PC-9 (cell line): ENCODE data around the gene CALR3. TPM values are rescaled to one million over a fixed set of nuclear protein-coding genes. Genes with fewer than 3 reads are reported as not detected.

Source experiments
- BruUV-seq: library from RNA; stranded (reverse); fragments of 400-500 nt; replicated peaks from 2 replicates; lab custom pipeline; 2021; lab: Mats Ljungman, UMichigan
- CTCF ChIA-PET: fragments of 300-600 bp; sonication (Branson Sonifier 250); formaldehyde crosslinking; loops from one replicate; lab custom pipeline; 2022; ENCODE audit warnings: antibody characterized with exemption; lab: Charles Lee
- POLR2A ChIA-PET: fragments of 300-600 bp; sonication (Branson Sonifier 250); formaldehyde crosslinking; loops from one replicate; lab custom pipeline; 2022; ENCODE audit warnings: antibody characterized with exemption; ENCODE audit not compliant: unreplicated experiment; lab: Charles Lee
- DNase-seq, 2 experiments: peaks; one replicate each; pipeline versions ENCODE4 v3.0.0 to v3.0.0-alpha.2; 2015 to 2022; ENCODE audit warnings: mixed read lengths in 1 of 2
- H2AFZ ChIP-seq: fragments of 200-600 bp; sonication (generic); 2 replicates; pipeline ENCODE4 v1.8.1; 2017; ENCODE audit warnings: antibody characterized with exemption
- H3F3A ChIP-seq: fragments of 200-600 bp; sonication (generic); 2 replicates; pipeline ENCODE4 v1.8.1; 2017; ENCODE audit warnings: antibody characterized with exemption, mild to moderate bottlenecking, low read depth; ENCODE audit not compliant: insufficient read depth
- H3K27ac ChIP-seq: fragments of 200-600 bp; sonication (generic); 2 replicates; pipeline ENCODE4 v1.6.1; 2016; ENCODE audit warnings: mixed run types
- H3K27me3 ChIP-seq: fragments of 200-600 bp; sonication (generic); 2 replicates; pipeline ENCODE4 v1.6.1; 2016; ENCODE audit warnings: low read depth, mixed run types; ENCODE audit not compliant: insufficient read depth
- H3K36me3 ChIP-seq: fragments of 200-600 bp; sonication (generic); 2 replicates; pipeline ENCODE4 v1.6.1; 2016; ENCODE audit warnings: low read depth, mixed run types
- H3K4me1 ChIP-seq: fragments of 200-600 bp; sonication (generic); replicated peaks from 2 replicates; pipeline ENCODE4 v1.6.1; 2016; ENCODE audit warnings: mixed run types; ENCODE audit not compliant: insufficient read depth
- H3K4me2 ChIP-seq: fragments of 200-600 bp; sonication (generic); 2 replicates; pipeline ENCODE4 v1.6.1; 2017; ENCODE audit warnings: mixed run types
- H3K4me3 ChIP-seq: fragments of 200-600 bp; sonication (generic); 2 replicates; pipeline ENCODE4 v1.6.1; 2016; ENCODE audit warnings: mixed run types
- H3K79me2 ChIP-seq: fragments of 200-600 bp; sonication (generic); 2 replicates; pipeline ENCODE4 v1.6.1; 2017; ENCODE audit warnings: low read depth, mixed run types
- H3K9me2 ChIP-seq: fragments of 200-600 bp; sonication (generic); 2 replicates; pipeline ENCODE4 v1.8.1; 2017; ENCODE audit warnings: mild to moderate bottlenecking; ENCODE audit not compliant: insufficient read depth
- H3K9me3 ChIP-seq: fragments of 200-600 bp; sonication (generic); 2 replicates; pipeline ENCODE4 v1.8.1; 2016; ENCODE audit warnings: low read depth; ENCODE audit not compliant: insufficient read depth
- H4K20me1 ChIP-seq: fragments of 200-600 bp; sonication (generic); 2 replicates; pipeline ENCODE4 v1.8.1; 2017; ENCODE audit not compliant: insufficient read depth
- EZH2 ChIP-seq: fragments of 200-600 bp; sonication (generic); IDR thresholded peaks from 2 replicates; pipeline ENCODE4 v1.8.0; 2017; ENCODE audit warnings: antibody characterized with exemption, low read depth
- intact Hi-C: fragments of 100-400 bp; cut with micrococcal nuclease; formaldehyde crosslinking; loops from one replicate; pipeline ENCODE4 v1.10.0; 2022; ENCODE audit not compliant: unreplicated experiment
- total RNA-seq: library from RNA; stranded (reverse); gene quantifications from 2 replicates; pipeline ENCODE4 v1.2.3, GENCODE V29; 2021
- TF ChIP-seq, protein P1 (sequence below): fragments of 200-600 bp; sonication (generic); conservative IDR thresholded peaks from 2 replicates; pipeline ENCODE4 v1.6.1; 2017; ENCODE audit warnings: mixed run types, antibody characterized with exemption, mild to moderate bottlenecking, moderate library complexity

Gene CALR3
- total RNA-seq, 1 experiment from 2014 or later: not detected

DNA sequence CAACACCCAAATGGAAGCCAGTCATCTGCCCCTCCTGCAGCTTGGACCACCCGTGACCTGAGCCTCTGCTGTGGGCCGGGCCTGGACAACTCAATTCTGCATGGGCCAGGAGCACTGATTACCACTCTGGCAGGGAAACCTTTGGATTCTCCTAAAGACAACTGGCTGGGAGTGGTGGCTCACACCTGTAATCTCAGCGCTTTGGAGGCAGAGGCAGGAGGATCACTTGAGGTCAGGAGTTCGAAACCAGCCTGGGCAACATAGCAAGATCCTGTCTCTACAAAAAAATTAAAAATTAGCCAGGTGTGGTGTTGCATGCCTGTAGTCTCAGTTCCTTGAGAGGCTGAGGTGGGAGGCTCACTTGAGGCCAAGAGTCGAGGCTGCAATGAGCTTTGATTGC lies 30.7 kb downstream of the CALR3 start:
- Histone ChIP-seq H3K27ac (no peak overlapping the region), H2AFZ (no peak overlapping the region), H3K27me3 (no peaks in the 10 kb centered on the region), H3K9me3 (no peaks in the 10 kb centered on the region), H3K4me1 (peaks cover 35% of the 10 kb centered on the region), H3K4me2 (no peak overlapping the region), H3K9me2 (no peaks in the 10 kb centered on the region), H3K4me3 (no peak overlapping the region), H3F3A (peaks cover 25% of the 10 kb centered on the region), H4K20me1 (peaks cover 79% of the 10 kb centered on the region), H3K79me2 (peaks cover 99% of the 10 kb centered on the region), H3K36me3 (0 out of 2 replicates have a peak, but pooled peaks cover 6% of the 10 kb centered on the region)
- TF ChIP-seq, protein P1, sequence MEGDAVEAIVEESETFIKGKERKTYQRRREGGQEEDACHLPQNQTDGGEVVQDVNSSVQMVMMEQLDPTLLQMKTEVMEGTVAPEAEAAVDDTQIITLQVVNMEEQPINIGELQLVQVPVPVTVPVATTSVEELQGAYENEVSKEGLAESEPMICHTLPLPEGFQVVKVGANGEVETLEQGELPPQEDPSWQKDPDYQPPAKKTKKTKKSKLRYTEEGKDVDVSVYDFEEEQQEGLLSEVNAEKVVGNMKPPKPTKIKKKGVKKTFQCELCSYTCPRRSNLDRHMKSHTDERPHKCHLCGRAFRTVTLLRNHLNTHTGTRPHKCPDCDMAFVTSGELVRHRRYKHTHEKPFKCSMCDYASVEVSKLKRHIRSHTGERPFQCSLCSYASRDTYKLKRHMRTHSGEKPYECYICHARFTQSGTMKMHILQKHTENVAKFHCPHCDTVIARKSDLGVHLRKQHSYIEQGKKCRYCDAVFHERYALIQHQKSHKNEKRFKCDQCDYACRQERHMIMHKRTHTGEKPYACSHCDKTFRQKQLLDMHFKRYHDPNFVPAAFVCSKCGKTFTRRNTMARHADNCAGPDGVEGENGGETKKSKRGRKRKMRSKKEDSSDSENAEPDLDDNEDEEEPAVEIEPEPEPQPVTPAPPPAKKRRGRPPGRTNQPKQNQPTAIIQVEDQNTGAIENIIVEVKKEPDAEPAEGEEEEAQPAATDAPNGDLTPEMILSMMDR: no peak
- no peak for TF ChIP-seq EZH2
- no peak for DNase-seq
- no TSS peak for BruUV-seq
- POLR2A ChIA-PET: no interaction called here
- CTCF ChIA-PET: no interaction called here
- intact Hi-C loops: no loop called here

DNA sequence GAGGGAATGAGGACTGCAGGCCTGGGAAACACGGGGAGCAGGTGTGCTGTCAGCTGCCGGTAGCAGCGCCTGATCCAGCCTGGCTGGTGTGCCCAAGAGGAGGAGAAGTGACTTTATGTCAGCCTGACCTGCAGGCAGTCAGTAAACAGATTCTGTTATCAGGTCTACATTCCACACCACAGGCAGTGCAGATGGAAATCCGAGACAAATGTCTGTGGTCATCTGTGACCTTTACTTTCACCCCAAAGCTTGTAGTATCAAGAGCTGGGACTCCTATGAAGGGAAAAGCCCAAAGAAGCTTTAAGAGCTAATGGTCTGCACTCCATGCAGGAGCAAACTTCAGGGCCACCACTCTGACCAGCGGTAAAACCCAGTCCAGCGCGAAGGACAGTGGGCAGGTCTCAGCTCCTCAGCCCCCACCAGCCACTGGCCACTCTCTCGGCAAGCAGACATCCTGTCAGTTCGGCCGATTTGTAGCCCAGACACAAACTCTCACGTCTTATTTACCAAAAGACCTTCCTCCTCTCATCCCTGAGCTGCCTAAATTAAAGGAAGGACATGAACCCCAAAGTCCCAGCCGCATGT lies 31.9 kb downstream of the CALR3 start:
- Histone ChIP-seq H2AFZ (no peak overlapping the region), H4K20me1 (peaks cover 80% of the 10 kb centered on the region), H3K4me2 (peak overlapping the region; percentile 39), H3K79me2 (peaks cover 99% of the 10 kb centered on the region), H3K9me3 (no peaks in the 10 kb centered on the region), H3K27ac (no peak overlapping the region), H3K4me3 (no peak overlapping the region), H3K27me3 (no peaks in the 10 kb centered on the region), H3K4me1 (peaks cover 26% of the 10 kb centered on the region), H3K36me3 (0 out of 2 replicates have a peak, but pooled peaks cover 6% of the 10 kb centered on the region), H3F3A (peaks cover 25% of the 10 kb centered on the region), H3K9me2 (no peaks in the 10 kb centered on the region)
- intact Hi-C loops: loop anchor here (5.0 kb wide), 1 partner anchor 33 kb away; the partner anchor contains the start of genes C19orf44 and CALR3
- peak; percentile 62 to 84 for DNase-seq
- CTCF ChIA-PET: no interaction called here
- POLR2A ChIA-PET: no interaction called here
- TF ChIP-seq, protein P1: no peak
- no TSS peak for BruUV-seq

DNA sequence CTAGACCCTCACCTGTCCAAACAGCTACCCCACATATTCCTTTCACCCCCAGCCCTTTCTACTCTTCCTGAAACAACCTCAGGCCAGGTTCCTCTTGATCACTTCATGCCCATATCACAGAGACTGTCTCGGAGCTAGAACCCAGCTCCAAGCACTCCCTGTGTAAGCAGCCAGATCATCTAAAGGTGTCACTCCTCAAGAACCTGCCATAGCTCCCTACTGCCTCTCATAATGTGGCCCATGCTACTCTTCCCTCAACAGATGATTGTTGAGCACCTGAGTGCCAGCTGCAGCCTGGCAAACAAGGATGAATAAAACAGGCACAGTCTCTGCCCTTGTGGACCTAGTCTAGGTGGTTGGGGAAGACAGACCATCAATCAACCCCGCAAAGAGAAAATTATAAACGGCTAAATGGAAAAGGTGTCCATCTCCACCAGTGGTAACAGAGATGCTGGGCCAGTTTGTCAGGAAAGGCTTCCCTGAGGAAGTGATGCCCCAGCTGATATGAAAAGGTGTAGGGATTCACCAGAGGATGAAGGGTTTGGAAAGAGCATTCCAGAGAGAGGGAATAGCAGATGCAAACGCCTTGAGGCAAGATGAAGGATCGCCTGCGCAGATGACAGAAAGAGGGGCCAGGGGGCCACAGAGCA lies 32.5 kb downstream of the CALR3 start:
- Histone ChIP-seq H3K79me2 (peaks cover 99% of the 10 kb centered on the region), H3F3A (peaks cover 25% of the 10 kb centered on the region), H3K9me2 (no peaks in the 10 kb centered on the region), H3K27me3 (no peaks in the 10 kb centered on the region), H3K4me1 (peaks cover 26% of the 10 kb centered on the region), H3K4me2 (peak overlapping the region; percentile 39), H3K27ac (no peak overlapping the region), H3K9me3 (no peaks in the 10 kb centered on the region), H2AFZ (no peak overlapping the region), H3K4me3 (no peak overlapping the region), H3K36me3 (0 out of 2 replicates have a peak, but pooled peaks cover 6% of the 10 kb centered on the region), H4K20me1 (peaks cover 82% of the 10 kb centered on the region)
- CTCF ChIA-PET: interaction anchor here (0.7 kb wide), 1 partner anchor 21 kb away, joined by 4 read pairs; no protein-coding TSS in a partner anchor
- intact Hi-C loops: loop anchor here (5.0 kb wide), 1 partner anchor 34 kb away; the partner anchor contains the start of genes C19orf44 and CALR3
- POLR2A ChIA-PET: interaction anchor here (0.9 kb wide), 1 partner anchor 16 kb away, joined by 6 read pairs; no protein-coding TSS in a partner anchor
- BruUV-seq: no TSS peak
- no peak for TF ChIP-seq EZH2
- TF ChIP-seq, protein P1: no peak
- DNase-seq: peak in 1 of 2 experiments; percentile 6
